Esophagus squamous epithelium (tissue), 4 donors: ENCODE measurements around the gene EPS15.
A peak's percentile ranks its signal among the peaks of the same experiment; 100 is the strongest.

ENCODE experiments used
- CTCF ChIP-seq, 6 experiments: fragments of 450-650 bp in 4 of 6; fragments of 200-600 bp in 2 of 6; sonication (generic) in 2 of 6; IDR thresholded peaks; one replicate each; pipeline ENCODE4 v1.5.1; 2016 to 2019; ENCODE audit warnings: antibody characterized with exemption in 6 of 6, mild to moderate bottlenecking in 4 of 6, moderate library complexity in 4 of 6
- POLR2A ChIP-seq, 4 donors: fragments of 450-650 bp; IDR thresholded peaks; one replicate each; pipeline ENCODE4 v1.6.1; 2017; ENCODE audit warnings: antibody characterized with exemption in 4 of 4, mild to moderate bottlenecking in 4 of 4, moderate library complexity in 3 of 4

GRCh38 chr1:51519048-51519864, at the start of gene EPS15:
- peak in 3 of 4 donors; percentile 34 to 80 (median 42) for TF ChIP-seq POLR2A (IDR thresholded peaks at IDR 0.05)
- peak in 1 of 6 experiments; percentile 18 for TF ChIP-seq CTCF (IDR thresholded peaks at IDR 0.05)
